Common myeloid progenitor, CD34-positive (primary cell): ENCODE results near the gene BCAR3.

Experiments
- CTCF ChIA-PET: fragments of 350-600 bp; sonication (Branson Sonifier 250); formaldehyde crosslinking; loops from one replicate; lab custom pipeline; 2021; ENCODE audit warnings: antibody characterized with exemption; lab: Charles Lee
- POLR2A ChIA-PET: fragments of 350-600 bp; sonication (Branson Sonifier 250); formaldehyde crosslinking; loops from one replicate; lab custom pipeline; 2021; ENCODE audit warnings: antibody characterized with exemption; lab: Charles Lee
- DNase-seq, 3 donors: peaks; one replicate each; pipeline versions ENCODE4 v3.0.0 to v3.0.0-alpha.2; 2013
- H3K27ac ChIP-seq, 2 experiments: 1 replicate in 1 of 2; 2 replicates in 1 of 2; pipeline ENCODE4 v1.7.0; 2013; ENCODE audit warnings: inconsistent platforms in 2 of 2, low read length in 2 of 2, mild to moderate bottlenecking in 2 of 2, low read depth in 1 of 2, moderate library complexity in 1 of 2; ENCODE audit not compliant: severe bottlenecking in 2 of 2, insufficient read depth in 1 of 2, poor library complexity in 1 of 2
- H3K27me3 ChIP-seq, 5 experiments: replicated peaks in 2 of 5; 1 replicate in 3 of 5; 2 replicates in 2 of 5; pipeline versions ENCODE4 v1.6.1 to v1.7.0; 2013; ENCODE audit warnings: low read length in 4 of 5, mild to moderate bottlenecking in 2 of 5, moderate library complexity in 2 of 5, inconsistent platforms in 1 of 5; ENCODE audit not compliant: insufficient read depth in 5 of 5, control insufficient read depth in 4 of 5
- H3K36me3 ChIP-seq, 4 experiments: 1 replicate in 2 of 4; 2 replicates in 2 of 4; pipeline versions ENCODE4 v1.6.1 to v1.7.0; 2013; ENCODE audit warnings: low read length in 3 of 4, control low read depth in 1 of 4, mild to moderate bottlenecking in 1 of 4; ENCODE audit not compliant: control insufficient read depth in 4 of 4, insufficient read depth in 4 of 4
- H3K4me1 ChIP-seq, 4 experiments: 1 replicate in 3 of 4; 2 replicates in 1 of 4; pipeline versions ENCODE4 v1.6.1 to v1.7.1; 2013; ENCODE audit warnings: low read length in 3 of 4, mild to moderate bottlenecking in 3 of 4, control low read depth in 1 of 4, inconsistent platforms in 1 of 4, moderate library complexity in 1 of 4; ENCODE audit not compliant: control insufficient read depth in 4 of 4, insufficient read depth in 4 of 4; ENCODE audit errors: control extremely low read depth in 1 of 4
- H3K4me3 ChIP-seq, 7 experiments: 1 replicate in 4 of 7; 2 replicates in 3 of 7; pipeline versions ENCODE4 v1.5.1 to v1.7.0; 2013; ENCODE audit warnings: mild to moderate bottlenecking in 7 of 7, low read length in 6 of 7, moderate library complexity in 6 of 7, inconsistent platforms in 2 of 7, low read depth in 2 of 7, control low read depth in 1 of 7; ENCODE audit not compliant: insufficient read depth in 4 of 7, control insufficient read depth in 1 of 7; ENCODE audit errors: extremely low read depth in 1 of 7
- H3K9me3 ChIP-seq, 5 experiments: 1 replicate in 4 of 5; 2 replicates in 1 of 5; pipeline versions ENCODE4 v1.6.1 to v1.7.1; 2013; ENCODE audit warnings: low read length in 4 of 5, mild to moderate bottlenecking in 2 of 5, inconsistent platforms in 1 of 5, low read depth in 1 of 5, moderate library complexity in 1 of 5; ENCODE audit not compliant: control insufficient read depth in 4 of 5, insufficient read depth in 2 of 5; ENCODE audit errors: control extremely low read depth in 1 of 5
- WGBS: methylation state at CpG from one replicate; pipeline ENCODE4 v1.1.5; 2013; ENCODE audit not compliant: insufficient coverage; 5-methylcytosine and 5-hydroxymethylcytosine counted together

BCAR3 gene

GRCh38 chr1:93521618-93522017 is 160.0 kb downstream of the BCAR3 start:
- Histone ChIP-seq H3K27me3 (no peaks in the 10 kb centered on the region), H3K4me1 (peaks cover 0 to 11% (median 0%) of the 10 kb centered on the region in 4 experiments), H3K36me3 (peaks cover 2 to 5% (median 5%) of the 10 kb centered on the region in 4 experiments), H3K4me3 (no peak overlapping the region), H3K9me3 (peaks cover 0 to 3% (median 0%) of the 10 kb centered on the region in 5 experiments), H3K27ac (no peak overlapping the region)
- WGBS = no CpG with 5 or more reads among the region's 2 CpGs
- POLR2A ChIA-PET = no interaction called here
- DNase-seq = no peak
- CTCF ChIA-PET = no interaction called here

GRCh38 chr1:93519199-93519829 is 162.3 kb downstream of the BCAR3 start:
- no CpG with 5 or more reads among the region's 3 CpGs for WGBS
- Histone ChIP-seq H3K9me3 (peaks cover 0 to 3% (median 0%) of the 10 kb centered on the region in 5 experiments), H3K27me3 (no peaks in the 10 kb centered on the region), H3K4me3 (no peak overlapping the region), H3K36me3 (peaks cover 2 to 7% (median 5%) of the 10 kb centered on the region in 4 experiments), H3K4me1 (peaks cover 0 to 11% (median 0%) of the 10 kb centered on the region in 4 experiments), H3K27ac (no peak overlapping the region)
- POLR2A ChIA-PET = no interaction called here
- CTCF ChIA-PET = no interaction called here
- no peak for DNase-seq

- peaks cover 2 to 7% (median 5%) of the 10 kb centered on the region in 4 experiments for H3K36me3 ChIP-seq
- no peak for DNase-seq
- H3K4me3 ChIP-seq = no peak overlapping the region
- no peak overlapping the region for H3K27ac ChIP-seq
- POLR2A ChIA-PET = no interaction called here
- CTCF ChIA-PET = no interaction called here
- H3K9me3 ChIP-seq = peaks cover 0 to 3% (median 0%) of the 10 kb centered on the region in 5 experiments
- no peaks in the 10 kb centered on the region for H3K27me3 ChIP-seq
- peaks cover 0 to 11% (median 0%) of the 10 kb centered on the region in 4 experiments for H3K4me1 ChIP-seq
Observed at GRCh38 chr1:93518516-93518915, 163.1 kb downstream of the BCAR3 start.

- Histone ChIP-seq H3K36me3 (peaks cover 0 to 4% (median 2%) of the 10 kb centered on the region in 4 experiments), H3K4me3 (no peak overlapping the region), H3K27me3 (no peaks in the 10 kb centered on the region), H3K4me1 (peaks cover 0 to 11% (median 0%) of the 10 kb centered on the region in 4 experiments), H3K27ac (no peak overlapping the region), H3K9me3 (peaks cover 0 to 3% (median 0%) of the 10 kb centered on the region in 5 experiments)
- CTCF ChIA-PET = no interaction called here
- POLR2A ChIA-PET = no interaction called here
- no peak for DNase-seq
- 100% methylated on average over 3 of the region's 5 CpGs for WGBS
Observed at GRCh38 chr1:93516164-93516563, 165.5 kb downstream of the BCAR3 start.
